Cardiac atrium fibroblast (primary cell): ENCODE results near the gene SLC25A17. TPM values are rescaled to one million over a fixed set of nuclear protein-coding genes. Genes with fewer than 3 reads are reported as not detected.

Experiments used
- total RNA-seq: library from RNA; depleted of rRNA; stranded (reverse); fragments of >200 nt; gene quantifications from 2 replicates; pipeline ENCODE4 v1.2.3, GENCODE V29; 2015

SLC25A17 gene
- total RNA-seq: 15.7 and 23.5 TPM in 2 replicates

DNA sequence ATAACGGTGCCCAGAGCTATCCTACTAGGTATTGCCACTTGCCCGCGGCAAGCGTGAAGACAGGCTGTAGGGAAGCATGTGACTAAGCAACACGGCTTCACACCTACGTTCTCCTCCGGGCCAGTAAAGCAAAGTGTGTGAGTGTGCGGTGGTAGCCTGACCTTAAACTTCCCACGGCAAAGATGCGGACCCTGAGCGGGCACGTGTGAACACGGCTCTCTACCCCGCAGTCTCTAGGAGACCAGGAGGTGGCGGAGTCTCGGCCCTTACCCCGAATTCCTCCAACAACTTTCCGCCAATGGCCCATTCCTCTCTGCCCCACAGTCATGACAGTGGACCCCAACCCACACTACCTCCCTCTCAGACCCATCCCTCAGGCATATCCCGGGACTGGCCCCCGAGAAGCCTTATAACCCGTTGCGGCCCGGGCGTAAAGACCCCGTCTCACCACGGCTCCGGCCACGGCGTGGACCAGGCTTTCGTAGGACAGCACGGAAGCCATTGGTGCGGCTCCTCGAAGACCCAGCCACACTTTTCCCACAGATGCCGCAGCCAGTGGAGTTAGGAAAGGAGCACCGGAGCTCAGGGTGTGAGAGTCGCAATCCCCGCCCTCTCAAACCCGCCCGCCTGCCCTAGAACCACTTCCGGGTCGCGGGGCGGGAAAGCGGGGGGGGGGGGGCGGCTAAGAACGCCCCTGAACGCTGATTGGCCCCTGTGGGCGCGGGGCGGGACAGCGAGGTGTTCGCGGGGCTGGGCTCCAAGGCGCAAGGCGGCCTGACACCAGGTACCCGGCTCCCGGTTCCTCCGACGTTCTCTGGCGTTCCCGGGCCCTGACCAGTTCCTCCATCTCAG is at the start of gene SLC25A17:
SLC25A17 (minus strand) TSS at position 600 of the 852 bp plus-strand sequence; CDS start at position 502, 98 bp downstream.

GRCh38 chr22:40862013-40862412 is 42.9 kb upstream of the SLC25A17 start, which contains the start of gene DNAJB7:
DNAJB7 (minus strand) TSS chr22:40862113; CDS start chr22:40861994, 119 bp downstream.

GRCh38 chr22:40856513-40857308 is 37.6 kb upstream of the SLC25A17 start, which contains the start of the genes ST13 and XPNPEP3:
ST13 (minus strand) TSS chr22:40856639; CDS start chr22:40856540, 99 bp downstream.
XPNPEP3 (plus strand) TSS chr22:40857148; CDS start chr22:40857182, 34 bp downstream.

Other genes with a start within 250 kb of the SLC25A17 start
- 38.3 and 56.1 TPM in 2 replicates for gene MRTFA, start 182.6 kb downstream of the SLC25A17 start, total RNA-seq
- 0.72 and 8.6 TPM in 2 replicates for gene MCHR1, start 139.9 kb downstream of the SLC25A17 start, total RNA-seq
- gene ST13, start 37.3 kb upstream of the SLC25A17 start, total RNA-seq: 89.0 and 102 TPM in 2 replicates
- gene XPNPEP3, start 37.8 kb upstream of the SLC25A17 start, total RNA-seq: 6.1 and 7.0 TPM in 2 replicates
- not detected in 2 replicates for gene DNAJB7, start 42.8 kb upstream of the SLC25A17 start, total RNA-seq
- 51.0 and 53.1 TPM in 2 replicates for gene RBX1, start 132.0 kb upstream of the SLC25A17 start, total RNA-seq